Stimulated activated naive CD8-positive, alpha-beta T cell treated with anti-CD3 and anti-CD28 coated beads, Interleukin-15, amount 100 ng/mL, for 72 hours (primary cell): ENCODE measurements around the gene ATP13A4.
"Not testable (repeated sequence)": the region's sequence is repeated elsewhere in the genome, so short reads cannot be mapped to it uniquely, and the experiment has no call there.

ENCODE experiments used
- ATAC-seq: fragments of 150-1000 bp; cut with Tn5 transposase; 2 replicates; pipeline ENCODE4 v1.10.0; 2021; ENCODE audit warnings: mild to moderate bottlenecking, moderate library complexity
- DNase-seq, 2 donors: peaks; one replicate each; pipeline ENCODE4 v3.0.0; 2021 to 2022
- H3K27ac Mint-ChIP-seq, 2 donors: one replicate each; pipeline ENCODE4 v1.8.0; 2022; ENCODE audit warnings: mild to moderate bottlenecking in 2 of 2, mixed read lengths in 2 of 2, moderate library complexity in 2 of 2
- H3K27me3 Mint-ChIP-seq: one replicate; pipeline ENCODE4 v1.8.0; 2022; ENCODE audit warnings: mixed read lengths
- H3K4me1 Mint-ChIP-seq: one replicate; pipeline ENCODE4 v1.8.0; 2022; ENCODE audit warnings: mild to moderate bottlenecking, mixed read lengths
- H3K4me3 Mint-ChIP-seq, 2 donors: one replicate each; pipeline ENCODE4 v1.8.0; 2022; ENCODE audit warnings: mild to moderate bottlenecking in 2 of 2, mixed read lengths in 2 of 2, moderate library complexity in 1 of 2
- H3K9me3 Mint-ChIP-seq, 2 donors: one replicate each; pipeline ENCODE4 v1.8.0; 2022; ENCODE audit warnings: mixed read lengths in 2 of 2

Gene ATP13A4

DNA sequence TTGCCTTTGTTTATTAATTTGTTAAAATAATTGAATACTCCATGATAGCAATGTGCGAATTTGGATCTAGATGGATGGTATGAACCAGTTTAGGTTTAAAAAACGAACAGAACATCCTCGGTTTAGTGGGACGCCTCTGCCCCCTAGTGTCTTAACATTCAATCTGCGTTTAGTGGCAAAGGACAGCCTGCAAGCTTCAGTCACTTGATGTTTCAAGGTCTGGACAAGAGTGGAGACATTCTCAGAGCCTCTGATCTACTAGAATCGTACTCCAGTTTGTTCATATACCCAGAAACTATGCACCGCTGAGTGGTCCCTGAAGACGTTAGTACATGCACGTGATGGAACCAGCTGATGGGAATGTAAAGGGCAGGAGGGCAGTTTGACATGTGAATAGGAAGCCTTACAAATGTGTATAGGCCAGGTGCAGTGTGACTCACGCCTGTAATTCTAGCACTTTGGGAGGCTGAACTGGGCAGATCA lies 17.8 kb upstream of the ATP13A4 start:
- H3K27ac Mint-ChIP-seq: no peak overlapping the region
- no peaks in the 10 kb centered on the region for H3K9me3 Mint-ChIP-seq
- H3K4me1 Mint-ChIP-seq: no peaks in the 10 kb centered on the region
- DNase-seq (peak; percentile 22 to 51), ATAC-seq (peak; percentile 76)
- no peak overlapping the region for H3K4me3 Mint-ChIP-seq
- no peaks in the 10 kb centered on the region for H3K27me3 Mint-ChIP-seq

DNA sequence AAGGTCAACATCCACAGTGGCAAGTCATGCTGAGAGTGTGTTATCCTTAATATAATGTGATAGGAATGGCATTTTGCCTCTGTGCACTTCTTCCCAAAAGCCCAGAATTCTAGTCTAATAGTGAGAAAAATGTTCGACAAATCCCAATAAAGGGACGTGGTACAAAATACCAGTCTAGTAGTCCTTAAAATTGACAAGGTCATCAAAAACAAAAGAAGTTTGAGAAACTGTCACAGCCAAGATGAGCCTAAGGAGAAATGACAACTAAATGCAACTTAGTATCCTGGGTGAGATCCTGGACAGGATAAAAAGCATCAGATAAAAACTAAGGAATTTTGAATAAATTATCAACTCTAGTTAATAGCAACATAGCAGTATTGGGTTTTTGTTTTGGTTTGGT lies 14.4 kb upstream of the ATP13A4 start:
- no peaks in the 10 kb centered on the region for H3K27me3 Mint-ChIP-seq
- H3K27ac Mint-ChIP-seq: peak overlapping the region in 1 of 2 donors; percentile 58
- ATAC-seq (no peak), DNase-seq (no peak)
- H3K9me3 Mint-ChIP-seq: no peaks in the 10 kb centered on the region
- no peak overlapping the region for H3K4me3 Mint-ChIP-seq
- no peaks in the 10 kb centered on the region for H3K4me1 Mint-ChIP-seq

DNA sequence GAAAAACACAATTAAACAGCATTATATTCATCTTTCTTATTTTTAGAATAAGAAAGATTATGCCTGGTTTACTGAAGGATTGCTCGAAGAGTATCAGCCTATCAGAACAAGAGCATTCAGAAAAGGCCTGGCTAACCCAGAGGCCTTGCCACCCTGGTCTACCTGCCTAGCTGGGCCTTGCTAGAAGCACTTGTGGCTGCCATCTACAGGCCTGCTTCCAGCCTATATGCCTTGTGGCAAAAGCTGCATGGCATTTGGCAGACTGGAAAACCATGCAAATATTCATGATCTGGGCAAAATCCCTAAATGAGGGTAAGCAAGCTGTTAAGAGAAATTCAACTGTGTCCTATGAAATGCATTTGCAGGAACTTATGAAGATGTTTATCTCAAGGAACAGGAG lies 9.3 kb upstream of the ATP13A4 start:
- Mint-ChIP-seq H3K27me3 (no peaks in the 10 kb centered on the region), H3K27ac (no peak overlapping the region), H3K4me1 (no peaks in the 10 kb centered on the region), H3K4me3 (no peak overlapping the region), H3K9me3 (no peaks in the 10 kb centered on the region)
- DNase-seq: no peak
- no peak for ATAC-seq

DNA sequence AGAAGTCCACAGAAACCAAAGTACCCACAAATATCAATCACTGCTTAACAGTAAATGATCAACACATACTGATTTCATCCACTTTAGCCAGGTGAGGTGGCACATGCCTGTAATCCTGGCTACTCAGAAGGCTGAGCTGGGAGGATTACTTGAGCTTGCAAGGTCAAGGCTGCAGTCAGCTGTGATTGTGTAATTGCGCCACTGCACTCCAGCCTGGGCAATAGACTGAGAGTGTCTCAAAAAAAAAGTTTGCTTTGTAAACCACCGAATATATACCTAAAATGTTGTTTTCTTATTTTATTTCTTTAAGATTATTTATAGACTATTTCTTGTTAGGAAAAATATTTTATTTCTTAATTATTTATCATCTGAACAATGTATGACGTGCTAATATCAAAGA lies 8.7 kb upstream of the ATP13A4 start:
- Mint-ChIP-seq H3K27me3 (no peaks in the 10 kb centered on the region), H3K9me3 (no peaks in the 10 kb centered on the region), H3K4me3 (no peak overlapping the region), H3K4me1 (no peaks in the 10 kb centered on the region), H3K27ac (no peak overlapping the region)
- DNase-seq: no peak
- no peak for ATAC-seq

DNA sequence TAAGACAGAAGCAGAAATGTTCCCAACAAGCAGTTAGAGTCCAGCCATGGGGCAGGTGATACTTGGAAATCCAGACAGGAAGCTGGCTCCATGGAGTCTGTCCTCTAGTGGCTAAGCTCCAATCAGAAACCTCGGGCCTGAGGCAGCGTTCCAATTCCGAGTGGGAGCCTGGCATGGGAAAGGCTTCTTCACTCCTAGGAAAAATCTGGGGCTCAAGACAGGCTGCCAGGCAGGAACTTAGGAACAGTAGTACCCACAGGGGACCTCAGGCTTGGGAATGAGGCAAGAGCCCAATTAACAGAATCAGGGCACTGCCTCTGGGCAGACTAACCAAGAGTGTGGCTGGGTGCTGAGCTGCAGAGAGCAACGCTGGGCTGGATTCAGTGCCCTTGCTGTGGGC lies 6.2 kb upstream of the ATP13A4 start:
- Mint-ChIP-seq H3K27ac (no peak overlapping the region), H3K9me3 (no peaks in the 10 kb centered on the region), H3K4me1 (no peaks in the 10 kb centered on the region), H3K4me3 (no peak overlapping the region), H3K27me3 (no peaks in the 10 kb centered on the region)
- ATAC-seq (no peak), DNase-seq (no peak)

DNA sequence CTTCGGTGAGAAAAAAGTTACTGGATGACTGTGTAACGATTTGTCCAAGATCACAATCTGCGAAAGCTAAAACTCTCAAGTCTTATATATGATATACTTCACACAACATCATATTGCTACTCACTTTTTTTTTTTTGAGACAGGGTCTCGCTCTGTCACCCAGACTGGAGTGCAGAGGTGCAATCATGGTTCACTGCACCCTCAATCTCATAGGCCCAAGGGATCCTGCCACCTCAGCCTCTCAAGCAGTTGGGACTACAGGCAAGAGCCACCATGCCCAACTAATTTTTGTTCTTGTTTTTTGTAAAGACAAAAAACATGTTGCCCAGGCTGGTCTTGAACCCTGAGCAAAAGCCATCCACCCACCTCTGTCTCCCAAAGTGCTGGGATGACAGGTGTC lies 5.4 kb upstream of the ATP13A4 start:
- no peak overlapping the region for H3K27ac Mint-ChIP-seq
- ATAC-seq (no peak), DNase-seq (no peak)
- no peaks in the 10 kb centered on the region for H3K27me3 Mint-ChIP-seq
- no peak overlapping the region for H3K4me3 Mint-ChIP-seq
- H3K4me1 Mint-ChIP-seq: no peaks in the 10 kb centered on the region
- no peaks in the 10 kb centered on the region for H3K9me3 Mint-ChIP-seq

DNA sequence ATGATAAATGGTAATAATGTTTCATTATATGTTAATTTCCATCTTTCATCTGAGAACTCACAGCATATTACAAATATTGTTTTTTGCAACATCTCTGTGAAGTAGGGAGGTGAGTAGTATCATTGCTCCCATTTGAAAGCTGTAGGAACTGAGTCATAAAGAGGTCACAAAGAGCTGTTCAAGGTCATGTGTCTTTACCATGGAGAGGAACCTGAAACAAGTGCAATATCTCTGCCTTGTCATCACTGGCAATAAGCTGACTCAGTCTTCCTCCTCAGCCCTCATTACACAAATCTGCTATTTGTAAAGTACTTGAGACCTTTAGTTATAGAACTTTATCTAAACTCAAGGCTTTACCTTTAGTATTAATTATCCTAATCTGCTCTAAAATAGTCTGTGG lies 4.4 kb upstream of the ATP13A4 start:
- Mint-ChIP-seq H3K9me3 (no peaks in the 10 kb centered on the region), H3K4me3 (no peak overlapping the region), H3K27ac (no peak overlapping the region), H3K27me3 (no peaks in the 10 kb centered on the region), H3K4me1 (no peaks in the 10 kb centered on the region)
- DNase-seq: no peak
- ATAC-seq: no peak

DNA sequence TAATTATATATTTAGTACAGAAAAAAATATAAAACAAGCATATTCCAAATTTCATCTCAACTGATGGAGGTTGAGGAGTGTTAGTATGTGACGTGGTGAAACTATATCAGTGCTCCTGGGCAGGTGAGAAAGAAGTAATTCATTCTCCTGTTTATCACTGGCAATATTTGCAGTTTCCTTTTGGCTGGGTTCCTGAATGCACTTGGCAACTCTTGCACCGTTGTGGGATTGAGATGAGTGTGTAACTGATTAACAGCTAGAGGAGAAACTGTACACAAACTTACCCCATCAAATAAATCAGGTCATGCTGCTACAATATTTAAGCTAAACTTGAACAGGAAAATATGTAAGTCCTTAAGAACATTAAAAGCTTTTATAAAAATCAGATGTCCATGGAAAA lies 2.1 kb upstream of the ATP13A4 start:
- Mint-ChIP-seq H3K4me1 (no peaks in the 10 kb centered on the region), H3K9me3 (no peaks in the 10 kb centered on the region), H3K27ac (no peak overlapping the region), H3K27me3 (no peaks in the 10 kb centered on the region), H3K4me3 (no peak overlapping the region)
- ATAC-seq (no peak), DNase-seq (no peak)

DNA sequence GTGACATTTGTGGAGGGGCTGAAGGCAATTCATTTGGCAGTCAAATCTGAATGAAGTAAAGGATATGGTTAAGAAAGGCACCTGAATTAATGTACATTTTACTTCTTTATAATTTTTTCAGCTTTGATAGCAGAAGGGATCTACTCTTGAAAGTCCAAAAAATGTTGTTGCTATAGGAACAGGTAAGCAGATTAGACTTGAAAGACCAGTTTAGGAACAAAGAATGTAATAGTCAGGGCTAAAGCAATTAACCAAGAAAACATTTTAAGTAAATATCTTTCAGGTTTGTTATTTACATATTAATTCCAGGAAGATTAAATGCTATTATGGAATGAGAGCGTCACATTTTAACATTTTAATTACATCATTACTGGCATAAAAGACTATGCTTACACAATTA lies 1.1 kb downstream of the ATP13A4 start:
- Mint-ChIP-seq H3K4me3 (no peak overlapping the region), H3K27ac (no peak overlapping the region), H3K27me3 (no peaks in the 10 kb centered on the region), H3K4me1 (no peaks in the 10 kb centered on the region), H3K9me3 (no peaks in the 10 kb centered on the region)
- ATAC-seq (no peak), DNase-seq (no peak)

DNA sequence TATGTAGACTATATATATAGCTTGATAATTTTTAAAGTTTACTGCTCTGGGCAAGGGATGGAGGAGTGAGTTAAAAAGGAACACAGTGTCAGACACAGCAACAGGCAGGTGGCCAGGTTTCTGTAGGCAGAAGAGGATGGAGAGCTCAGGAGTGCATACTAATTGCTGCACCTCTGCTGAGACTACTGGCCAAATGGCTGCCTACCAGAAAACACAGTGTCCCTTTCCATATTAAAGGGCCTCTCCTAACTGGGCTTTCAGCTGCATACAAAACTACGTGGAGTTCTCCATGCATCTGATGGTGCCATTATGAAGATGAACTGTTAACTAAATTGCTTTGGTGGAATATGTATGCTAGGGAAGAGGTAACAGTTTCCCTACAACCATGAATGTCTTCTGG lies 1.8 kb downstream of the ATP13A4 start:
- no peak overlapping the region for H3K27ac Mint-ChIP-seq
- no peaks in the 10 kb centered on the region for H3K9me3 Mint-ChIP-seq
- DNase-seq (no peak), ATAC-seq (no peak)
- H3K27me3 Mint-ChIP-seq: no peaks in the 10 kb centered on the region
- no peak overlapping the region for H3K4me3 Mint-ChIP-seq
- H3K4me1 Mint-ChIP-seq: no peaks in the 10 kb centered on the region

DNA sequence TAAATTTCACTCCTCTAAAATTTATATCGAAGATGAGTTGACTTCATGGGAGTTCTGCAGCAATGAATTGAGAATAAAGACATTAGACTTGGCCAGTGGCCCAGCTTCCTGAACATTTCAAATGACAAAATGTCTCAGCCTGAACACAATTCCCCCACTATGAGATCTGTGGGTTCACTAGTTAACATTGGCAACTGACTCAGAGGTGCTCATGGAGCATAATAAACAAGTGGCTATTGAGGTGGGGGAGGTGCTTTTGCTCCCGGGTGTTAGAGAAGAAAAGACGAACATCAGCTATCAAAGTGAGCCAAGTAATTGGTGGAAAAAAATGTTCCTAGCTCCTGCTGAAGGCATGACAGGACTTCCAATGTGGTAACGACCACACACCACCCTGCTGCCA lies 6.3 kb downstream of the ATP13A4 start:
- Mint-ChIP-seq H3K27ac (no peak overlapping the region), H3K9me3 (peaks cover 0 to 12% of the 10 kb centered on the region in 2 donors), H3K4me3 (no peak overlapping the region), H3K27me3 (no peaks in the 10 kb centered on the region), H3K4me1 (no peaks in the 10 kb centered on the region)
- DNase-seq (no peak), ATAC-seq (no peak)

DNA sequence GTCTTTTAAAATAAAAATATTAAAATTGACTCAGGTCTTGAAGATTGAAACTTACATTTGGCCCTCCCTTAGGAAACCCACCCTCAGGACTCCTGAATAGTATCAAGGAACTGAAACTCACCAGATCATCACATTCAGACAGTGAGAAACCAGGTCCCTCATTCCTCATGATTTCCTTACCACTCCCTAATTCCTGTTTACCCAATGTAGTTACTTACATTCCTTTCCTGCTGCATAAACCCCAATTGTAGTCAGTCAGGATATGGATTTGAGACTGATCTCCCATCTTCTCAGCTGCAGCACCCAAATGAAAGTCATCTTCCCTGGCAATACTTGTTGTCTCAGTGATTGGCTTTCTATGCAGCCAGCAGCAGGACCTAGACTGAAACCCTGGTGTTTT lies 8.6 kb downstream of the ATP13A4 start:
- H3K27me3 Mint-ChIP-seq: no peaks in the 10 kb centered on the region
- no peak for ATAC-seq

DNA sequence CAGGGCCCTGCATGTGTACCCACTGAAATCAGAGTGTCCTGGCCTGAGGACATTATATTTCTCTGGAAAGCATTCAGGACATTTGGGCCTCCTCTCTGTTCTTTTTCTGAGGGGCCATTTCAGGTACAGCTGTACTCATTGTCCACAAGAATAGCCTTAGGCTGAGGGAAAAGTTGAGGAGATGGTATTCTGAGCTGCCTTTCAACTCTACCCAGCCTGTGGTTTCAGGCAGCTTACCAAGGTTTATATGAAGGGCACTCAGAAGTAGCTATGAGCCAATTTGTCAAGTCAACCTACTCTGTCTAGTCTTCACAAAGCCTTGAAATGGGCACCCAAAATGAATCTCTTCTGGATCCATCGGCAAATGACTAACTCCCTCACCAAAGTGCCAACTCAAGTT lies 9.4 kb downstream of the ATP13A4 start:
- no peak overlapping the region for H3K27ac Mint-ChIP-seq
- no peak for DNase-seq

More for the DNA sequence above, 8.6 kb downstream of the ATP13A4 start:
- Mint-ChIP-seq H3K4me1 (no peaks in the 10 kb centered on the region), H3K27ac (peak overlapping the region in 1 of 2 donors; percentile 47), H3K4me3 (no peak overlapping the region), H3K9me3 (peaks cover 0 to 12% of the 10 kb centered on the region in 2 donors)
- DNase-seq: no peak

DNA sequence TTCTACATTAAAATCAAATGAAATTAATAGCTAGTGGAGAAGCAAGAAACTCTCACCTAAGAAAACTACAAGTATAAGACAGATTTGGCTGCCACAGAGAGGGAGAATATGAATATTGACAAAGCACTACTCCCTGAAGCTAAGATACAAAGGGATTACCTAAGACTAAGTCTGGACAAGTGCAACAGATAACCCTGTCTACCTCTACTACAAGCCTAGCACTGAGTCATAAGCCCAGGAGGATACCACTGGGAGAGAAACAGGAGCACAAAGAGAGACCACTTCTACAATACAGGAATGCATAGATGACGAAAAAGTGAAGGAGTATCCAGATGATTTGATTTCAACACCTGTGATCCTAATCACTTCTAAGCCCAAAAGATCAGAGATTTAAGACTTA lies 10.4 kb downstream of the ATP13A4 start:
- no peaks in the 10 kb centered on the region for H3K4me1 Mint-ChIP-seq
- no peak for ATAC-seq
- no peak overlapping the region for H3K27ac Mint-ChIP-seq
- no peak overlapping the region for H3K4me3 Mint-ChIP-seq
- DNase-seq: no peak
- no peaks in the 10 kb centered on the region for H3K27me3 Mint-ChIP-seq
- H3K9me3 Mint-ChIP-seq: peaks cover 0 to 12% of the 10 kb centered on the region in 2 donors

More for the DNA sequence above, 9.4 kb downstream of the ATP13A4 start:
- Mint-ChIP-seq H3K27me3 (no peaks in the 10 kb centered on the region), H3K4me3 (no peak overlapping the region), H3K9me3 (peaks cover 0 to 12% of the 10 kb centered on the region in 2 donors), H3K4me1 (no peaks in the 10 kb centered on the region)
- ATAC-seq: no peak

DNA sequence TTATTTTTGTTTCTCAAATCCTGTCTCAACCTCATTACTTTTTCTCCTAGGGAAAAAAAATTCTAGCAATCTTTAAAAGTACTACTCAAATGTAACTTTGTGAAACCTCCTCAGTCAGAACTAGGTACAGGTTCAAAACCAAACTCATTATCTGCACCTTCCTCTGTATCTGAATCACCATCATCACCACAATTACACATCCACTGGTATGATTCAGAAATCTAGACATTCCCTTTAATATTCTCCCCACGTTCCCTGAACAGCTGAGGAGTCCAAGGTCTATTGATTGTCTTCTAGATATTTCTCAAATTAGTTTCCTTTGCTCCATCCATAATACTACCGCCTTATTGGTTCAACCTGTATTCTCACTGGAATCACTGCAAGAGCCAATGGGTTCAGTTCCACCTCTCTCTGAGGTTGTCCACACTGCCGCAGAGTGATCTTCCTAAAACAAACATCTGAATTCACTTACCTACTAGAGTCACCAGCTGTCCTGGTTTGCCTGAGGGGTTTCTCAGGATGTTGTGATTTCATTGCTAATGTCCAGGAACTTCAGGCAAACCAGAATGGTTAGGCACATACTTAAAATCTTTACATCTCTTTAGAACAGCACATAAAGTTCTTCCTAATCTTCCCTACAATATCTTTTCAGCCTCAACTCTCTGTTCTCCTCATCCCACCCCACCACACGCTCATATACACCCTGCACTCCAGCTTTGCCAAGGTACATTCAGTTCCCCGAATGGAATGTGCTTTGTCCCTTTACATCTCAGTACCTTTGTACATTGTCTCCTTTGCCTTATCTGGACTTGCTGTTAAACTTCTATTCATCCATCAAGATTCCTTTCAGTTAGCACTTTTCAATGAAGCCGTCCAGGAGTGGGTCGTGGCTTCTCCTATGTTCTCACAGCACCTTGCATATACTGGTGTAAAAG lies 24.2 kb downstream of the ATP13A4 start:
- DNase-seq: no peak
- Mint-ChIP-seq H3K27me3 (peaks cover 15% of the 10 kb centered on the region), H3K27ac (peak overlapping the region in 1 of 2 donors; percentile 64), H3K4me3 (no peak overlapping the region), H3K9me3 (no peaks in the 10 kb centered on the region), H3K4me1 (no peaks in the 10 kb centered on the region)
- ATAC-seq: no peak

DNA sequence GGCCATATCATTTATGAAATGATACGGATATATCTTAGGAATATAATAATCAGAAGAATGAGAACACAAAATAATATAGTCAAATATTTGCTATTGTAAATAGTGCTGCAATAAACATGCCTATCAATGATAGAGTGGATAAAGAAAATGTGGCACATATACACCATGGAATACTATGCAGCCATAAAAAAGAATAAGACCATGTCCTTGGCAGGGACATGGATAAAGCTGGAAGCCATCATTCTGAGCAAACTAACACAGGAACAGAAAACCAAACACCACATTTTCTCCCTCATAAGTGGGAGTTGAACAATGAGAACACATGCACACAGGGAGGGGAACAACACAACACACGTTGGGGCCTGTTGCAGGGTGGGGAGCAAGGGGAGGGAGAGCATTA lies 28.6 kb downstream of the ATP13A4 start:
- H3K4me1 Mint-ChIP-seq, H3K4me3 Mint-ChIP-seq, H3K9me3 Mint-ChIP-seq, DNase-seq, ATAC-seq, H3K27ac Mint-ChIP-seq: not testable (repeated sequence)
- peaks cover 16% of the 10 kb centered on the region for H3K27me3 Mint-ChIP-seq

DNA sequence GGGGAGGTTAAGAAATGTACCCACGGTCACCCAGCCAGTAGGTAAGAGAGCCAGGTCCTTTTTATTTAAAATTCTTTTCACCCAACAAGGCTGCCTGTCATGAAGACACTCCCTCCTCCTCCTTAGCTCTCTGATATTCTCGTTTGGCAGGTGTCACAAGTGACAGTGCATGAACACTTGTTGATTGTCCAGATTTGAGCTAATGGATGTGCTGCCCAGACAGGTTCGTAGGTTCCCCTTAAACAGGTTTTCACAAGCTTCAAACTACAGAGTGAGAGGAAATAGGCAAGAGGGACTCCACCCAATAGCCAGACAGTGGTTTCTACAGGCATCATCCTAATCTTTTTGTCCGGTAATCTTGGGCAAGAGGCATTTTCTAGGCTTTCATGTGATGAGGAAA lies 32.2 kb downstream of the ATP13A4 start:
- Mint-ChIP-seq H3K4me3 (no peak overlapping the region), H3K9me3 (no peaks in the 10 kb centered on the region), H3K4me1 (no peaks in the 10 kb centered on the region), H3K27me3 (peaks cover 7% of the 10 kb centered on the region), H3K27ac (peak overlapping the region in 1 of 2 donors; percentile 57)
- DNase-seq (no peak), ATAC-seq (no peak)
